Activated CD8-positive, alpha-beta memory T cell treated with anti-CD3 and anti-CD28 coated beads, Interleukin-2, amount 50 U/mL, for 1 hour (primary cell): ENCODE results near the gene PDE6B.
"Not testable (repeated sequence)": the region's sequence is repeated elsewhere in the genome, so short reads cannot be mapped to it uniquely, and the experiment has no call there.

ENCODE experiments used
- DNase-seq: peaks from one replicate; pipeline ENCODE4 v3.0.0-alpha.2; 2020; ENCODE audit errors: extremely low read depth

PDE6B gene

DNA sequence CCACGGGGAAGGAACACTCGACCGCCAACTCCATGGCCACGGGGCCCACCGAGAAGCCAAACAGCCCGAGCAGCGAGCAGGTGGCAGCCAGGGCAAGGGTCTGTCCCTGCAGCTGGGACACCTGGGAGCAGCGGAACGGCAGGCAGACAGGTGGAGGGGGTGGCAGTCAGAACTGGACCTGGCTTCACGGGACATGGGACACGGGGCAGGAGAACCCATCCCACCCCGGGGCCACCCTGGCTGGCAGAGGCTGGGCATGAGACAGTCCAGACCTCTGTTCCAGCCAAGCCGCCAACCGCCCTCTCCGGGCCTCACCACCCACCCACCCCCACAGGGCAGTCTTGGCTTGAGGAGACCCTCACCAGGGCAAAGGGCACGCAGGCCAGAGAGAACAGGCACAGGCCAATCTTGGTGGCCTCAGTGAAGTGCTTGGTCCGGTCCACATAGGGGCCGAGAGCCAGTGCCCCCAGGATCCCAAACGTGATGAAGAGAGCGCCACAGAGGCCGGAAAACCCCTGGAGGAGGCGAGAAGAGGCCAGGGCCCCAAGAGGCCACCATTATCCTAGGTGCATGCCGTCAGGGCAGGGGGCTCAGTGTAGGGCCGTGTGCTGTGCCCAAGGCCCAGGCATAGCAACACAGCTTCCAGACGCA lies 58.0 kb downstream of the PDE6B start:
- DNase-seq = no peak

GRCh38 chr4:683982-684622 lies 58.7 kb downstream of the PDE6B start:
- DNase-seq = no peak

- DNase-seq = no peak
These were observed 59.4 kb downstream of the PDE6B start for GRCh38 chr4:684623-685327.

DNA sequence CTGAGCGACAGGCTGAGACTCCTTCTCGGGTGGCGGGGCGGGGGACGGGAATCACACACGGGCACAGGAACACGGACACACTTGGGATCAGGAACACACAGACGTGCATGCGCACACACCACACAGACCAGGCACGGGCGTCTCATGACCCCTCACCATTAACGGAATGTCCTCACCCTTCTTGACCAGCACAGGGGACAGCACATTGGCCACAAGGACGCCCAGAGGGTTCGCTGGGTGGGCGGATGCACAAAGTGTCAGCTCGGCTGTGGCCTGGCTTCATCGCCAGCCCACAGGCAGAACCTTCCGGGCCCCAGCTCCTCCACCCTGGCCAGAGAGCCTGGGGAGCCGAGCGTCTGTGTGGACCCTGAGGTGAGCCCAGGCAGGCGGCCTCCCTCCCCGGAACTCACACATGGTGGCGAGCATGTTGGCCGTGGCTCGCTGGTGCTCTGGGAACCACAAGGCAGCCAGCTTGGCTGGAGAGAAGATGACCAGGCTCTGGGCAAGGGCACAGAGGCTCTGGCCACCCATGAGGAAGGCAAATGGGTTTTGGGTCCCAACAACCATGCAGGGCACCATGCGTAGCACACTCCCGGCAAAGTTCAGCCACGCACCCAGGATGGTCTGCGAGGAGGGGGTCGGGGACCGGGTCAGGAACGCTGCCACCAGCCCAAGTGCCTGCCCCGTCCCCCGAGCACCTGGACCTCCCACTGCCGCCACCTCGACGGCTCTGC lies 60.5 kb downstream of the PDE6B start:
- no peak for DNase-seq

DNA sequence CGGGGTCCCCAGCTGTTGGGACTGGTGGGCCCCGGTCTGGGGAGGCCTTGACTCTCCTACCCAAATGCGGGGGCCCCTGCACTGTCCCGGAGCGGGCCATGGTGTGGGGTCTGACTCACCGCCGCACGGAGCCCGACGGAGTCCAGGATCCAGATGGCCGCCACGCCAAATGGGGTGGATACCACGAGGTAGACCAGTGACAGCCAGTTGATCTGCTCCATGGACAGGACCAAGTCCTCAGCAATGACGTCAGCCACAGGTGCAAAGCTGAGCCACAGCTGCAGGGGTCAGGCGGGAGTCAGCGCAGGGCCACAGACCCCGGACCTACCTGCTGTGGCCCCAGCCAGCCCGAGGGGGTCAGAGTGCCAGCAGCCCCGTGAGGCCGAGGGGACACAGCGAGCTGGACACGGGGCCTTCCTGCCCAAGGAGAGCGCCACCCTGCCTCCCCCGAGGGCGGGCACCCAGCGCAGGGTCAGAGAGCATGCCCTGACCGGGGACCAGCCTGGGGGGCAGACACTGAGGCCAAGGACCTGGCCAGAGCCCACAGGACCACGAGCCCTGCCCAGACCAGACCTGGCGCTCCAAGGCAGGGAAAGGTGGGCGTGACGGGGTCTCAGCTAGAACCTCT lies 61.2 kb downstream of the PDE6B start:
- no peak for DNase-seq

DNA sequence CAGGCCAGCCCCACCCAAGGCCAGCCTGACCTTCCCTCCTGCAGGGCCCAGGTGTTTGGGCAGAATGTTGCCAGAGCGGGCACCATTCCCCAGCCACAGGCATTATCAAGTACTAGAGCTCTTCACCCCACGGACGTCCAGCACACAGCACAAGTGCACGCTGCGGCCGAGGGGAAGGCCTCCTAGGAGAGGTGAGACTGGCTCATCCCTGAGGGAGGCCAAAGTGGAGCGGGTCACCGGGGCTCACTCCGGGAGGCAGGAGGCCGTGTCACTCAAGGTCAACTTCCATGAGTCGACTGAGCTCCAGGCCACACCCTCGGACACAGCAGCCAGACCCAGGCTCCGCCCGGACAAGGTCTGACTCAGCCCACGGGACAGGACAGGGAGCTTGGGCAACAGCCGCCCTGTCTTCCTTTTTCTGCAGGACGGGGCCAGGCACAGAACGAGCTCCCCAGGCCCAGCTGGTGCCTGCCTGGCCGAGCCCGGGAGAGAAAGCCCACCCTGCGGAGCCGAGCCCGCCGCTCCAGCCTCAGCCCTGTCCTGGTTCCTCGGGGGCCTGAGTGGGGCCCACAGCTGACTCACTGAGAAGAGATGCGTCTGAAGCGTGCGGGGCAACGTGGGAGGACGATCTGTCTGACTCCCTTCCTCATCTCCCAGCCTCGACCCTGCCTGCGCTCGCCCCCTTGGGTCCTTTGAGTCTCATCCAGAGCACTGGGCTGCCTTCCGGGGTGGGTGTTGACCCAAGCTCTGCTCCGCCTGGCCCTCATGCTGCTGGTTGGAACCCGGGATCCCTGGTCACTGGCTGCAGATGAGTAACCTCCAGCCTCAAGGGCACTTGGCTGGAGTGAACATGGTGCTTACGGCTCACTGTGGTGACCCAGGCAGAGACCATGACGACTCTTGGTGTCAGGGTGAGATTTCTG lies 61.9 kb downstream of the PDE6B start:
- DNase-seq = no peak

DNA sequence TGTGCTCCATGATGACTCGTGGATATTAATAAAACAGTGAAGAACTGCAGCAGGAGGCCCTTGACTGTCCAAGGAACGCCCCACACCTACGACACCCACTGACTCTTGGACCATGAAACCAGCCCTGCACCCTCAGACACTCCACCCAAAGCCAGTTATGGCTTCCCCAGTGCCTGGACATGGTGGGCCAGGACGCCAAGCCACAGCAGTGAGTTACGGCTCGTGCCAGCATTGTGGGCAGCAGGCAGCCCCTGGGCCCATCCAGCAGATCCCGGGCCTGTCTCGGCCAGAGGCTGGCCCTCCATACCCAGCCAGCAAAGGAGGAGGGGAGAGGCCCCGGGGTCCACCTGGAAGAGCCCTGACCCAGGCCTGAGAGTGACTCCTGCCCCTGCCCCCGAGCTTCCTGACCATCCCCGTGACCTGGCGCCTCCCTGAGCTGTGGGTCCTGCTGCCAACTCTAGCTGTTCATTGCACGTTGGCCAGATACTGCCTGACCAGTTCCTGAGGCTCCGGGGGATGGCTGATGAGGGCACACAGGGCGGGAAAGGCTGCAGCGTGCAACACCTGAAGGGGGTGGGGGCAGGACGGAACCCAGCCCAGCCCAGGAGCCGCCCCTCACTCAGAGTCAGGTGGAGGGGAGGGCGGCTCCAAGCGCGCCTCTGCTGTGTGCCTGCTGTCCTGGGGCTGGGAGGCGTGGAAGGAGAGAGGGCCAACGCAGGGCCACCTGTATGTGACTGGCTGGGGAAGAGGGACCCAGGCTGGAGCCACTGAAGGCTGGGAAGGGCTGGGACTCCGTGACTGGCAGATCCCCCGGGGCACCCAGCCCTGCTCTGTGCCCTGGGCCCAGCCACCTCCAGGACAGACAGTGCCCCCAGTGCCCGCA lies 62.8 kb downstream of the PDE6B start:
- DNase-seq = no peak

DNA sequence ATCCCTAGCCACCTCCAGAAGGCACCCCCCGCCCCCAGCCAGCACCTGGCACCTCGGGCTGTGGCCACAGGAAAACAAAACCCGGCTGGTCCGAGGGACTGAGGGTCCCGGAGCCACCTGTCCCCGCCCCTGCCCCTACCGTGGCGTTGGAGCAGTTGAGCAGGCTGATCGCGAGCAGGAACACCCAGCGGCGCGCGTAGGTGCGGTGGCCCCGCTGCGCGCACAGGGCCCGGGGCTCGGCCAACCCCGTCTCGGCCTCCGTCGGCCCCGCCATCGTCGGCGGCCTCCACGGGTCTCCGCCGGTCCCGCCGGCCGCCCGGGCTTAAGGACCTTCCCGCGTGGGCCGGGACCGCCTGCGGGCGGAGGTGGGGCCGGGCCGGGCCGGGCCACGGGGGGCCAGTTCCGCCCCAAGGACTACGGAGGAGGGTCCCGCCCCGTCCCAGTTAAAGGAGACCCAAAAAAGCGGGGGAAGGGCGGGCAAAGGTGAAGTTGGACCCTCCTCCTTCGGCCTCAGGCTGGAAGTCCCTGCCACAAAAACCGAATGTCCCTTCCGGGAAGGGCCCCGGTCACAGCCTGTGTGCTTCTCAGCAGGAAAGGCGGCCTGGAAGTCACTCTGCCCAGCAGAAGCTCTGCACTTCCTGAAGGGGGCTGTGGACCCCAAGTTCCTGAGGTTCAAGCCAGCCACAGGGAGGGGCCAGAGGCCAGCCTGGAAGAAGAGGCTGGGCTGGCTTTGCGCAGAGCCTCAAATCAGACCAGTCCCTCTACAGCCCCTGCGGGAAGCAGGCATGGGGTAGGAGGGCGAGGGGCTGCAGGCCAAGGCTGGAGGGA lies 63.7 kb downstream of the PDE6B start, which contains the start of gene SLC49A3:
SLC49A3 (minus strand) TSS at position 298 of the 828 bp plus-strand sequence; CDS start at position 274, 24 bp downstream.
- DNase-seq = no peak

- no peak for DNase-seq
These were observed 64.3 kb downstream of the PDE6B start for GRCh38 chr4:689723-690122.

DNA sequence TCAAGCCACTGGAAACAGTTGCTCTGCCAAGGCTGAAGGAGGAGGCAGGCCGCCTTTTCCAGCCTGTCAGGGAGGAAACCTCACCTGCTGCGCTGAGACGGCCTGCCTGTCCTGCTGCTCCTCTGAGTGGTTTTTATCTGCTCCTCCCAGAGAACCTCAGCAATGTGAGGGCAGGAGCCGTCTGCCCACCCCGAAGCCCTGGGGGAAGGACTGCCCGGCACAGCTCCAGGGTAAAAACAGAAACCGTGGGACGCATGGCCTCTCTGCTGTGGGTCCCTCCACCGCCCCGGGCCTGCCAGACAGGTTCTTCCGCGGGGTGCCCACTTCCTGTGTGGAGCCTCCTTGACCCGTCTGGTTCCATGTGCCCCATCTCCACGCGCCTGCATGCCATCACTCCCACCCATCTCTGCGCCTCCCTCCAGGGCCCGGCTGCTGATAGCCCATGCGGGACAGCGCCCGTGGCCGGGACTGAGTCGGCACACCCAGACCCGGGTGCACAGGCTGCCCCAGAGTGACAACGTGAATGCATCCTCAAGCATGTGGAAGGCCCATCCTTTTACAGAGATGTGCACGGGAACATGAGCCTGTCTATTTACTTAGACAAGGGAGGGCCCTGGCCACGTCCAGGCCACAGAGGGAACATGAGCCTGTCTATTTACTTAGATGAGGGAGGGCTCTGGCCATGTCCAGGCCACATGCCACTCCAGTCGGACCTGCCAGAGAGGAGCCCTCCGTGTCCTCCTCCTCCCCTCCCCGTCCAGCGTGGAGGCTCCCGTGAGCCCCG lies 67.6 kb downstream of the PDE6B start:
- no peak for DNase-seq

DNA sequence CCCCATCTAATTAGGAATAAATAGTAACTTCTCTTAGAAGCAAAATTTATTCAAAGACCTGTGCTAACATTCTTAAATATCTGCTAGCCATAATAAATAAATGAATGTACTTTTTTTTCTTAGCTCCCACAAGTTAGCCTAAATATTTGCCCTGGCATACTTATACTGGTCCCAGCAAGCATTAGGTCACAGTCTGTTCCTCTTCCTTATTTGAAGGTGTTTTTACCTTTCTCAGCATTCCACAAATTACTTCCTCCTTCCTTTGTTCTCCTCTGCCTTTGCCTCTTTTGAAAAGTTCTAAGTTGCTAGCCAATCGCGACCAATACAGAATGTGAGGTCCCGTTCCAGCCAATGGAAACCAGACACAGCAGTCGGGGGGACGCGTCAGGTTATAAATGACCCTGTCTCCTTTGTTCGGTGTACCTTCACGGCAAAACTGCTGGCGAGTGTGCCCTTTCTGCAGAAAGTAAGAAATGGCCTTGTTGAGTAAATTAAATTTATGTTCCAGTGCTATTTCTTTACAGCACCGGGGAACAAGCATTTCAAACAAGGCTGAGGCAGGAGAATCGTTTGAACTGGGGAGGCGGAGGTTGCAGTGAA lies 69.1 kb downstream of the PDE6B start:
- not testable (repeated sequence) for DNase-seq

DNA sequence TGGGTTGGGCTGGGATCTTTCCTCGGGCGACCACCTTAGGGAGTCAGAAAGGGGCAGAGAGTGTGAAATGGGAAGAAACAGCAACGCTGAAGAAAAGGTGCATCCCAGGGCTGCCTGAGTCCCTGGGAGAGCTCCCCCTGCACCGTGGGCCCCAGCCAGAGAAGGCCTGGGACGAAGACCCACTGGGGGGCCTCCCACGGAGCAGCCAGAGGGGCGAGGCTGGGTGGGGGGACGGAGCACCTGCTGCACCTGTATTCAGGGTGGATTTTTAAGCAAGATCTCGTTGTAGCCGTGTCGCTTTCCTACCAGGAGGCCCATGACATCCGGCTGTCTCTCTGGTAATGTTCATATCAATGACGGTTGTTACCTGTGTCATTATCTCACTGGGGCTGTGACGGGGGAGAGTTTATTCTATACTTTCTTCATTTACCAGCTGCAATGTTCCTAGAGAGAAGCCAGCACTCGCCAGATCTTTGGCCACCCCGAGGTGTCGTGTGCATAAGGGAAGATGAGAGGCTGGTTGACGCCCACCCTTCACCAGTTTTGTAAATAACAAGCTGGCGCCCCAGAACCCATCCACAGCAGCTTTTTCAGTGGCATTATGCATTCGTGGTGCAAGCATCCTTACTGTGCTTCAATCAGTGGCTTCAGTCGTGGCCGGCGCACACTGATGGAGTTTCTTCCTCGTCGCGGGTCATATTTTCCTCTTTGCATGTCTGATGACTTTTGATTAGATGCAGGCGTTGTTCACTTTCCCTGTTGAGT lies 74.6 kb downstream of the PDE6B start:
- no peak for DNase-seq

GRCh38 chr4:700587-701264 lies 75.4 kb downstream of the PDE6B start:
- no peak for DNase-seq

GRCh38 chr4:702618-703048 lies 77.3 kb downstream of the PDE6B start:
- no peak for DNase-seq

- DNase-seq = no peak
These were observed 78.2 kb downstream of the PDE6B start for GRCh38 chr4:703336-704197.
